HFF-Myc (cell line): ENCODE results near the gene ALAS2.
"Not testable (repeated sequence)": the region's sequence is repeated elsewhere in the genome, so short reads cannot be mapped to it uniquely, and the experiment has no call there.

Source experiments
- DNase-seq: peaks from one replicate; pipeline ENCODE4 v3.0.0-alpha.2; 2011; ENCODE audit warnings: low read depth; ENCODE audit errors: extremely low read depth
- H3K4me3 ChIP-seq: replicated peaks from 2 replicates; pipeline ENCODE4 v1.5.1; 2011; ENCODE audit warnings: low read depth, mild to moderate bottlenecking, control low read depth, low read length
- TF ChIP-seq, protein P1 (sequence below): IDR thresholded peaks from 2 replicates; pipeline ENCODE4 v1.5.1; 2012; ENCODE audit warnings: mild to moderate bottlenecking, low read depth, low read length, control low read depth; ENCODE audit errors: missing control alignments

ALAS2 gene

GRCh38 chrX:54991706-54992105, 39.1 kb downstream of the ALAS2 start:
- H3K4me3 ChIP-seq = no peak overlapping the region
- TF ChIP-seq, protein P1, sequence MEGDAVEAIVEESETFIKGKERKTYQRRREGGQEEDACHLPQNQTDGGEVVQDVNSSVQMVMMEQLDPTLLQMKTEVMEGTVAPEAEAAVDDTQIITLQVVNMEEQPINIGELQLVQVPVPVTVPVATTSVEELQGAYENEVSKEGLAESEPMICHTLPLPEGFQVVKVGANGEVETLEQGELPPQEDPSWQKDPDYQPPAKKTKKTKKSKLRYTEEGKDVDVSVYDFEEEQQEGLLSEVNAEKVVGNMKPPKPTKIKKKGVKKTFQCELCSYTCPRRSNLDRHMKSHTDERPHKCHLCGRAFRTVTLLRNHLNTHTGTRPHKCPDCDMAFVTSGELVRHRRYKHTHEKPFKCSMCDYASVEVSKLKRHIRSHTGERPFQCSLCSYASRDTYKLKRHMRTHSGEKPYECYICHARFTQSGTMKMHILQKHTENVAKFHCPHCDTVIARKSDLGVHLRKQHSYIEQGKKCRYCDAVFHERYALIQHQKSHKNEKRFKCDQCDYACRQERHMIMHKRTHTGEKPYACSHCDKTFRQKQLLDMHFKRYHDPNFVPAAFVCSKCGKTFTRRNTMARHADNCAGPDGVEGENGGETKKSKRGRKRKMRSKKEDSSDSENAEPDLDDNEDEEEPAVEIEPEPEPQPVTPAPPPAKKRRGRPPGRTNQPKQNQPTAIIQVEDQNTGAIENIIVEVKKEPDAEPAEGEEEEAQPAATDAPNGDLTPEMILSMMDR = no peak
- no peak for DNase-seq

DNA sequence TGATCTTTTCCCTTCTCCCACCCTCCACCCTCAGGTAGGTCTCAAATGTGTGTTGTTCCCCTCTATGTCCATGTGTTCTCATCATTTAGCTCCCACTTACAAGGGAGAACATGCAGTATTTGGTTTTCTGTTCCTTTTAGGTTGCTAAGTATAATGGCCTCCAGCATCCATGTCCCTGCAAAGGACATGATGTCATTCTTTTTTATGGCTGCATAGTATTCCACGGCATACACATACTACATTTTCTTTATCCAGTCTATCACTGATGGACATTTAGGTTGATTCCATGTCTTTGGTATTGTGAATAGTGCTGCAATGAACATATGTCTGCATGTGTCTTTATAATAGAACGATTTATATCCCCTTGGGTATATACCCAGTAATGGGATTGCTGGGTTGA, 47.5 kb downstream of the ALAS2 start:
- not testable (repeated sequence) for DNase-seq, H3K4me3 ChIP-seq

GRCh38 chrX:54980334-54980733, 50.4 kb downstream of the ALAS2 start:
- no peak for DNase-seq
- TF ChIP-seq, protein P1 = no peak
- no peak overlapping the region for H3K4me3 ChIP-seq

GRCh38 chrX:54979432-54979831, 51.3 kb downstream of the ALAS2 start:
- TF ChIP-seq, protein P1 = no peak

DNA sequence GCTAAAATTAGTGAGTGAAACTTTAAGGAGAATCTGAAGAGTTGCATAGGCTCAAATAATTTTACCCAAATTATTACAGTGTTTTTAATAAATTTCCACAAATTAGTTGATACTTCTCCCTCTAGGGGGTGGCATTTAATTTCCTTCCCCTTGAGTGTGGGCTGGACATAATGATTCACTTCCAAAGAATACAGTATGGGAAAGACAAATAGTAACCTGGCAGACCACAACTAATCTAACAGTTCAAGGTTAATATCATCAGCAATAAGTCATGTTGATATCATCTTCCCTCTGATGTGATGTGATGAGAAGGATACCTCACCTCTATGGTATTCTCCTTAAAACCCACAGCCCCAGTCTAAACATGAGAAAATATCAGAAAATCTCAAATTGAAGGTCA, 52.3 kb downstream of the ALAS2 start:
- DNase-seq = no peak
- TF ChIP-seq, protein P1 = no peak
- H3K4me3 ChIP-seq = no peak overlapping the region

More at GRCh38 chrX:54979432-54979831, 51.3 kb downstream of the ALAS2 start:
- no peak overlapping the region for H3K4me3 ChIP-seq
- DNase-seq = no peak

DNA sequence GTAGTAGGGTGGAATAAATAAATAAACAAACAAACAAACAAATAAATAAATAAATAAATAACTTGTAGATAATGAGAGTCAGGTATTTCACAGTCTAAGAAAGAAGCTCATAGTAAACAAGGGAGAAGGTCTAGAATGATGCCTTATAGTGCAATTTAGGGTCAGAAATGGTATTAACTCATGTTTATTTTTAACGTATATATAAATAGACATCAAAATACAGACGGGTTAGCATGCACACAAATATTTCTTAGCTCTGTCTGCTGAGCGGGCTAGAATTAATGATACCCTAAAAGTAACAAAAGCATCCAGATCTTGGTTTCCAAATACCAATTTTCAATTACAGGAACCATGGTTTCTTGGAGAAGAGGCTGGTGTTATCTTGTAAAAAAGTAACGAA, 53.4 kb downstream of the ALAS2 start:
- DNase-seq = no peak
- no peak overlapping the region for H3K4me3 ChIP-seq
- TF ChIP-seq, protein P1 = no peak

DNA sequence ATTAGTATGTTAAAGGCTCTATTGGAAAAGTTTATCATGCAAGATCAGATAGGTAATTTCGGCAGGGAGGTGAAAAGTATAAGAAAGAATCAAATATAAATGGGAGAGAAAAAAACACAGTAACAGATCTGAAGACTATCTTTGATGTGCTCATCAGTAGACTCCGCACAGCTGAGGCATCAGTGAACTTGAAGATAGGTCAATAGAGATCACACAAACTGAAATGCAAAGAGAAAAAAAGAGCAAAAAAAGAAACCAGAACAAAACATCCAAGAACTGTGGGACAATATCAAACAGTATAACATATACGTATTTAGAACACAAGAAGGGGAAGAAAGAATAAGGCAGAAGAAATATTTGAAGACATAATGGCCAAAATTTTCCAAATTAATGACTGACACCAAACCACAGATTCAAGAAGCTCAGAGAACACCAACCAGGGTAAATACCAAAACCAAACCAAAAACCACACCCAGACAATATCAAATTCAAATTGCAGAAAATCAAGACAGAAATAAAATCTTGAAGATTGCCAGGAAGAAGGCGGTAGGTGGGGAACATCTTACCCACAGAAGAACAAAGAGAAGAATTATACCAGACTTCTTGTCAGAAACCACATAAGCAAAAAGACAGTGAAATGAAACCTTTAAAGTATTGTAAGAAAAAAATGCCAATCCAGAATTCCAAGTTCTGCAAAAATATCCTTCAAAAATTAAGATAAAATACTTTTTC, 65.8 kb downstream of the ALAS2 start:
- DNase-seq = no peak
- H3K4me3 ChIP-seq = no peak overlapping the region
- TF ChIP-seq, protein P1 = no peak
